Left lung (tissue), 14 donors: ENCODE data around the gene AKAP12. TPM values are rescaled to one million over a fixed set of nuclear protein-coding genes. Genes with fewer than 3 reads are reported as not detected.

Source experiments
- ATAC-seq: fragments of 200-7000 bp; cut with Tn5 transposase; one replicate; pipeline ENCODE4 v1.9.1; 2020; ENCODE audit warnings: moderate library complexity
- DNase-seq, 4 donors: peaks; one replicate each; pipeline ENCODE4 v3.0.0-alpha.2; 2013 to 2020
- H3K27ac ChIP-seq, 2 donors: fragments of 200-600 bp; sonication (generic) in 1 of 2; one replicate each; pipeline versions ENCODE4 v1.5.0 to v1.8.0; 2020 to 2021
- H3K27me3 ChIP-seq, 2 donors: fragments of 200-600 bp; sonication (generic) in 1 of 2; one replicate each; pipeline versions ENCODE4 v1.5.0 to v1.8.0; 2020 to 2021
- H3K36me3 ChIP-seq, 2 donors: fragments of 200-600 bp; sonication (generic) in 1 of 2; one replicate each; pipeline versions ENCODE4 v1.5.0 to v1.8.0; 2020 to 2021
- H3K4me1 ChIP-seq, 2 donors: fragments of 200-600 bp; one replicate each; pipeline ENCODE4 v1.8.0; 2021
- H3K4me3 ChIP-seq, 2 donors: fragments of 200-600 bp; sonication (generic) in 1 of 2; one replicate each; pipeline versions ENCODE4 v1.5.0 to v1.8.0; 2020 to 2021; ENCODE audit warnings: mild to moderate bottlenecking in 1 of 2
- H3K9me3 ChIP-seq, 2 donors: fragments of 200-600 bp; sonication (generic) in 1 of 2; one replicate each; pipeline versions ENCODE4 v1.5.0 to v1.8.0; 2020 to 2021
- CTCF ChIP-seq, 2 donors: fragments of 200-600 bp; sonication (generic) in 1 of 2; IDR thresholded peaks; one replicate each; pipeline versions ENCODE4 v1.5.0 to v1.8.0; 2021; ENCODE audit warnings: antibody characterized with exemption in 2 of 2
- intact Hi-C, 2 donors: fragments of 100-400 bp; cut with DNase I; formaldehyde crosslinking; loops; one replicate each; pipeline versions ENCODE4 v1.11.2 to v1.14.2; 2022
- long read RNA-seq, 12 donors: library from polyadenylated mRNA in 2 of 12; unstranded in 2 of 12; transcript quantifications; one replicate each; pipeline ENCODE4 v2.0.0 and lab custom pipeline, GENCODE V29; 2019 to 2026
- polyA plus RNA-seq, 6 donors: library from polyadenylated mRNA; unstranded; fragments of 120-200 nt; gene quantifications; one replicate each; pipeline ENCODE4 v1.2.1, GENCODE V29; 2013; ENCODE audit not compliant: insufficient read length in 6 of 6
- total RNA-seq, 2 donors: library from RNA; stranded (reverse); fragmentation: NEBNext Ultra II Directional; extraction: Animal tissue kit (Norgen Biotek cat#: 25700); gene quantifications; one replicate each; pipeline ENCODE4 v1.2.1, GENCODE V29; 2021
- donor health status: DM: no; HTN: yes; CAD: no.
- donor health status: DM: no; HTN: no; CAD: no.

AKAP12 gene
- 10 to 100 TPM; 28.9 to 29.1 TPM for total RNA-seq
- 100 to 1,000 TPM in 4 of 6 donors, 10 to 100 TPM in 2; 92.3 to 125 (median 106) TPM for polyA plus RNA-seq
- long read RNA-seq, donor 1, partial matches to known transcripts, result 136 of 136 reads
- long read RNA-seq, donor 1, other reads (novel, unspliced or antisense), result 0 of 136 reads
- long read RNA-seq, donor 2, partial matches to known transcripts, result 190 of 190 reads
- long read RNA-seq, donor 2, other reads (novel, unspliced or antisense), result 0 of 190 reads
- long read RNA-seq, donor 3, full-length matches to known transcripts, result 3 of 83 reads
- long read RNA-seq, donor 3, partial matches to known transcripts, result 80 of 83 reads
- long read RNA-seq, donor 3, other reads (novel, unspliced or antisense), result 0 of 83 reads
- long read RNA-seq, donor 4, partial matches to known transcripts, result 15 of 21 reads
- long read RNA-seq, donor 4, other reads (novel, unspliced or antisense), result 6 of 21 reads
- long read RNA-seq, donor 5, partial matches to known transcripts, result 107 of 119 reads
- long read RNA-seq, donor 5, other reads (novel, unspliced or antisense), result 12 of 119 reads
- long read RNA-seq, donor 6, full-length matches to known transcripts, result 1 of 68 reads
- long read RNA-seq, donor 6, partial matches to known transcripts, result 67 of 68 reads
- long read RNA-seq, donor 6, other reads (novel, unspliced or antisense), result 0 of 68 reads
- long read RNA-seq, donor 7, full-length matches to known transcripts, result 1 of 58 reads
- long read RNA-seq, donor 7, partial matches to known transcripts, result 57 of 58 reads
- long read RNA-seq, donor 7, other reads (novel, unspliced or antisense), result 0 of 58 reads
- long read RNA-seq, donor 8, full-length matches to known transcripts, result 2 of 123 reads
- long read RNA-seq, donor 8, partial matches to known transcripts, result 121 of 123 reads
- long read RNA-seq, donor 8, other reads (novel, unspliced or antisense), result 0 of 123 reads
- long read RNA-seq, donor 9, result 0 reads
- long read RNA-seq, donor 10, partial matches to known transcripts, result 18 of 19 reads
- long read RNA-seq, donor 10, other reads (novel, unspliced or antisense), result 1 of 19 reads
- long read RNA-seq, donor 11, full-length matches to known transcripts, result 2 of 74 reads
- long read RNA-seq, donor 11, partial matches to known transcripts, result 72 of 74 reads
- long read RNA-seq, donor 11, other reads (novel, unspliced or antisense), result 0 of 74 reads
- long read RNA-seq, donor 12, full-length matches to known transcripts, result 2 of 64 reads
- long read RNA-seq, donor 12, partial matches to known transcripts, result 62 of 64 reads
- long read RNA-seq, donor 12, other reads (novel, unspliced or antisense), result 0 of 64 reads

DNA sequence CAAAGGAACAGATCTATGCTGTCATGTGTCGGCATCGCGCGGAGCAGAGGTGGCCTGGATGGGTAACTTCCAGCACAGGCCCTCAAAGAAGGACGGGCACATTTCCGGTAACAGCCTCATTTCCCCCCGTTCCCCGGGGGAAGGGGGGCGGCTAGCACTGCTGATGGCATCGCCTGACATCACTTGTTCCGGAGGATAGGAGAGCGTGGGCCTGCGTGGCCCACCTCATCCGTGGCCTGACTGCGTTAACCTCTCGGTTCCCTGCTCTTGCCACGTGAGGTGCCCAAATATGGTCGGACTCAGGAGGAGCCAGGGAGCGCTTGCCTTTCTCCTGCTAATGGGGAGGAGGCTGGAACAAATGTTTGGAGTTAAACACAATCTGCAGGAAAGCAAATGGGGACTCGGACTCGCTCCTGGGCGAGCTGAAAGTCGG is at the start of gene AKAP12:
TSS of gene AKAP12 (plus strand) at position 365 of the 433 bp plus-strand sequence. CDS start 596 bp downstream, outside the sequence.
- peak within 1 kb of the TSS; percentile 43 to 78 for H3K27ac ChIP-seq

DNA sequence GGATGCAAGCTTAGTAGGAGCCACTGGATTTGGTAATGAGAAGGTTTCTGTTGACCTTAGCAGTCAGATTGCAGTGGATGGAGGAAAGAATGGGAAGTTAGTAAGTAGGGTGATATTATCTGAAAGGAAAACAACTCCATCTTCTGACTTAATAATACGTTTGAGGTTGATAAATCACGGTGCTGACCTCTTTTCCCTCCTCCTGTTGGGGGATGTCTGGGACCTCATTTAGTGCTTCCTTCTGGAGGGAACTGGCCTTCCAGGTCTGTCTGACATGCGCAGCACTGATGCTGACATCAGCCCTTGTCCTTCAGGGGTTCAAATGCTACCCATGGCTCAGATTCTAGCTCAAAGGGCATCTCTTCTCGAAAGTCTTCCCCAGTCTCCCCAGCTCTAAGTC is 48.2 kb upstream of the AKAP12 start:
- ATAC-seq, result no peak

More for the DNA sequence above, at the start of gene AKAP12:
- peak within 1 kb of the TSS; percentile 50 to 60 for H3K4me3 ChIP-seq
- no peaks in the 10 kb centered on the region for H3K36me3 ChIP-seq
- ATAC-seq (peak; percentile 27), DNase-seq (peak in 1 of 4 donors; percentile 53)
- H3K4me1 ChIP-seq, result peaks cover 0 to 15% of the 10 kb centered on the region in 2 donors
- no peak for TF ChIP-seq CTCF (IDR thresholded peaks at IDR 0.05)
- peaks cover 0 to 51% of the 10 kb centered on the region in 2 donors for H3K27me3 ChIP-seq
- H3K9me3 ChIP-seq, result no peaks in the 10 kb centered on the region
- intact Hi-C loops, result no loop called here

GRCh38 chr6:151196555-151196954 is 43.2 kb upstream of the AKAP12 start:
- H3K27ac ChIP-seq, result peak overlapping the region in 1 of 2 donors; percentile 1
- DNase-seq (peak in 2 of 4 donors; percentile 83 to 90), ATAC-seq (peak; percentile 41)
- intact Hi-C loops, result no loop called here
- no peaks in the 10 kb centered on the region for H3K9me3 ChIP-seq
- no peak overlapping the region for H3K4me3 ChIP-seq
- no peak for TF ChIP-seq CTCF (IDR thresholded peaks at IDR 0.05)
- H3K4me1 ChIP-seq, result no peaks in the 10 kb centered on the region
- H3K27me3 ChIP-seq, result no peaks in the 10 kb centered on the region
- no peaks in the 10 kb centered on the region for H3K36me3 ChIP-seq

More for the DNA sequence above, 48.2 kb upstream of the AKAP12 start:
- H3K9me3 ChIP-seq, result no peaks in the 10 kb centered on the region
- no peak for DNase-seq
- no peak overlapping the region for H3K27ac ChIP-seq
- H3K27me3 ChIP-seq, result no peaks in the 10 kb centered on the region
- H3K4me3 ChIP-seq, result no peak overlapping the region
- TF ChIP-seq CTCF (IDR thresholded peaks at IDR 0.05), result no peak
- H3K36me3 ChIP-seq, result no peaks in the 10 kb centered on the region
- intact Hi-C loops, result no loop called here
- no peaks in the 10 kb centered on the region for H3K4me1 ChIP-seq

DNA sequence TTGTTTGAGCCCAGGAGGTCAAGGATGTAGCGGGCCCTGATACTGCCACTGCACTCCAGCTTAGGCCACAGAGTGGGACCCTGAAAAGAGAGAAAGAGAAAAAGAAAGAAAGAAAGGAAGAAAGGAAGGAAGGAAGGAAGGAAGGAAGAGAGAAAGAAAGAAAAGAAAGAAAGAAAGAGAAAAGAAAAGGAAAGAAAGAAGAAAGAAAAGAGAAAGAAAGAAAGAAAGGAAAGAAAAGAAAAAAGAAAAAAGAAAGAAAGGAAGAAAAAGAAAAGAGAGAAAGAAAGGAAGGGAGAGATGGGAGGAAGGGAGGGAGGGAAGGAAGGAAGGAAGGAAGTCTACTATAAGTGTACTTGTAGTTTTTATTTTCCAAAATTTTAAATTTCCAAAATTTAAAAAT is 42.2 kb upstream of the AKAP12 start:
- DNase-seq (no peak), ATAC-seq (no peak)
- H3K27ac ChIP-seq, result no peak overlapping the region
- no peaks in the 10 kb centered on the region for H3K36me3 ChIP-seq
- H3K9me3 ChIP-seq, result no peaks in the 10 kb centered on the region
- no peak for TF ChIP-seq CTCF (IDR thresholded peaks at IDR 0.05)
- no peak overlapping the region for H3K4me3 ChIP-seq
- H3K4me1 ChIP-seq, result no peaks in the 10 kb centered on the region
- H3K27me3 ChIP-seq, result no peaks in the 10 kb centered on the region
- intact Hi-C loops, result no loop called here
